Activated naive CD8-positive, alpha-beta T cell treated with anti-CD3 and anti-CD28 coated beads, Interleukin-2, amount 50 U/mL, for 24 hours (primary cell): ENCODE data around the gene FASN.

Source experiments
- ATAC-seq: fragments of 150-1000 bp; cut with Tn5 transposase; one replicate; pipeline ENCODE4 v1.10.0; 2021
- DNase-seq: peaks from one replicate; pipeline ENCODE4 v3.0.0; 2021
- H3K27ac Mint-ChIP-seq: one replicate; pipeline ENCODE4 v1.8.0; 2021; ENCODE audit warnings: mild to moderate bottlenecking, mixed read lengths
- H3K27me3 Mint-ChIP-seq: one replicate; pipeline ENCODE4 v1.8.0; 2021; ENCODE audit warnings: mixed read lengths
- H3K36me3 Mint-ChIP-seq: one replicate; pipeline ENCODE4 v1.8.0; 2021; ENCODE audit warnings: low read depth, mixed read lengths
- H3K4me1 Mint-ChIP-seq: one replicate; pipeline ENCODE4 v1.8.0; 2021; ENCODE audit warnings: mixed read lengths
- H3K4me3 Mint-ChIP-seq: one replicate; pipeline ENCODE4 v1.8.0; 2021; ENCODE audit warnings: mild to moderate bottlenecking, moderate library complexity, mixed read lengths
- H3K9me3 Mint-ChIP-seq: one replicate; pipeline ENCODE4 v1.8.0; 2021; ENCODE audit warnings: mixed read lengths

FASN gene

DNA sequence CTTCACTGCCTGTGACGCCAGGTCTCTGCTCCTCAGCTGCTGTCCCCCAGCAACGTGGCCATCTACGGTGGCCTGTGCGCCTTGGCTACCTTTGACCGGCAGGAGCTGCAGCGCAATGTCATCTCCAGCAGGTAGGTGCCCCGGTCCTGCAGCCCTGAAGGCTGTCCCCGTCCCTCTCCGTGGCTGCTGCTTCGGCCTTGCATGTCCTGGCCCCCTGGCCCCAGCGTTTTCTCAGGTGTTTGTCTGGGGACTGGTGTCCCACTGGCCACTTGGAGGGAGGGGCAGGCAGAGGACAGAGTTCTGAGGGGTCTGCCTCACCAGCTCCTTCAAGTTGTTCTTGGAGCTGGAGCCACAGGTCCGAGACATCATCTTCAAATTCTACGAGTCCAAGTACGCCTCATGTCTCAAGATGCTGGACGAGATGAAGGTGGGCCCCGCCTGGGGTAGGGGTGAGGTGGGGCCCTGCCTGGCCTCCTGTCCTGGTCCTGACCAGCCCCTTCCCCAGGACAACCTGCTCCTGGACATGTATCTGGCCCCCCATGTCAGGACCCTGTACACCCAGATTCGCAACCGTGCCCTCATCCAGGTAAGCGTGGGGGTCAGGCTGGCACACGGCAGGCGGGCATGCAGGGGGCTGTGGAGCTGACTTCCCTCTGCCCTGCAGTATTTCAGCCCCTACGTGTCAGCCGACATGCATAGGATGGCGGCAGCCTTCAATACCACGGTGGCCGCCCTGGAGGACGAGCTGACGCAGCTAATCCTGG lies 41.9 kb downstream of the FASN start:
- Mint-ChIP-seq H3K4me3 (no peak overlapping the region), H3K27ac (no peak overlapping the region), H3K4me1 (peaks cover 11% of the 10 kb centered on the region), H3K27me3 (no peaks in the 10 kb centered on the region), H3K9me3 (no peaks in the 10 kb centered on the region), H3K36me3 (peaks cover 7% of the 10 kb centered on the region)
- DNase-seq, result no peak
- ATAC-seq, result no peak

DNA sequence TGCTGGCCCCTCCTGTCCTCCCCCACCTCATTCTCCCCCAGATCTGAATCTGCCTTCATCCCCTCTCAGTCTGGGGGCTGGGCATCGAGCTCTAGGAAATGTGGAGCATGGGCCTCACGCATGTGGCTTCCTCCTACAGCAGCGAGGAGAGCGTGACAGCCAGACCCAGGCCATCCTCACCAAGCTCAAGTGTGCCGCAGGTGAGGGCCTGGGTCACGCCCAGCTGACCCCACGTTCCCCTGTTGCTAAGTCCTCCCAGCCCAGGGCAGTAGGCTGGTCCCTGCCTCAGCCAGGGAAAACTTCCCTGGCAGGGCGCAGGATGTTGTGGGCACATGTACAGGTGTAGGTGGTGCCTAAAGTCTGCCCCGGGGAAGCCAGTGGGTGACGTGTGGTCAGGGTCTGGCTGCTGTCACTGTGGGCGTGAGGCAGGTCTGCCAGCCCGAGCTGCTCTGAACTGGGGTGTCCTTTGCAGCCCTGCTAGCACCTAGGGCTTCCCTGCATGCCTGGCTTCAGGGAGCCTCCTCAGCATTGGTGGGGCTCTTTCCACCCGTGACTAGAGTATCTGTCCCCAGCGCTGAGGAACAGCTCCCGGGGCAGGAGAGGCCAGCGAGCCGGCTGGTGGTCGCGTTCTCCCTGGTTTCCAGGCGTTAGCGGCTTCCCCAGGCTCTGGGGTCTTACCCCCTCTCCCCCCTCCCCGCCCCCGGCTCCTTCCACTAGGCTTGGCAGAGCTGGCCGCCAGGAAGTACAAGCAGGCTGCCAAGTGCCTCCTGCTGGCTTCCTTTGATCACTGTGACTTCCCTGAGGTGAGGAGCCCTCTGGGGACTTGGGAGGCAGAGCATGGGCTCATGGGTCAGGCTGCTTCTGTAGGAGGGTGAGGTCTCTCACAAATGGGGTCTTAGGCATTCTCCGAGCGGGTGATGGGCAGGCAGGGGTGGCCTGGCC lies 42.7 kb downstream of the FASN start:
- ATAC-seq (no peak), DNase-seq (no peak)
- no peak overlapping the region for H3K4me3 Mint-ChIP-seq
- no peaks in the 10 kb centered on the region for H3K27me3 Mint-ChIP-seq
- no peaks in the 10 kb centered on the region for H3K9me3 Mint-ChIP-seq
- H3K4me1 Mint-ChIP-seq, result peaks cover 17% of the 10 kb centered on the region
- H3K36me3 Mint-ChIP-seq, result peaks cover 7% of the 10 kb centered on the region
- no peak overlapping the region for H3K27ac Mint-ChIP-seq

DNA sequence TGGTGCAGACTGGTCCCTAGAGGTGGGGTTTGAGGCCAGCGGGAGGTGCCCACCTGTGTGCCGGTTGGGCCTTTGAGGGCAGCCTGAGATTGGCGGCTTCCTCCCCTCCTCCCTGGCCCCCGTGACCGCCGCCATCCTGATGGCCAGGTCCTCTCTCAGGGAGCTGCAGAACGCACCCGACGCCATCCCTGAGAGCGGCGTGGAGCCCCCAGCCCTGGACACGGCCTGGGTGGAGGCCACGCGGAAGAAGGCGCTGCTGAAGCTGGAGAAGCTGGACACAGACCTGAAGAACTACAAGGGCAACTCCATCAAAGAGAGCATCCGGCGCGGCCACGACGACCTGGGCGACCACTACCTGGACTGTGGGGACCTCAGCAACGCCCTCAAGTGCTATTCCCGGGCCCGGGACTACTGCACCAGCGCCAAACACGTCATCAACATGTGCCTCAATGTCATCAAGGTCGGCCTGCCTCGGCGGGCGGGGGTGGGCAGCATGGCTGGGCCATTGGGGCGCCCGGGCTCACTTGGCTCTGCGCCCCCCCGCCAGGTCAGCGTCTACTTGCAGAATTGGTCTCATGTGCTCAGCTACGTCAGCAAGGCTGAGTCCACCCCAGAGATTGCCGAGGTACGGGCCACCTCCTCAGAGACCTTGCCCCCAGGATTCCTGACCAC lies 43.5 kb downstream of the FASN start:
- no peak for ATAC-seq
- peaks cover 5% of the 10 kb centered on the region for H3K36me3 Mint-ChIP-seq
- no peak overlapping the region for H3K27ac Mint-ChIP-seq
- H3K27me3 Mint-ChIP-seq, result no peaks in the 10 kb centered on the region
- DNase-seq, result no peak
- no peaks in the 10 kb centered on the region for H3K9me3 Mint-ChIP-seq
- H3K4me1 Mint-ChIP-seq, result peaks cover 18% of the 10 kb centered on the region
- no peak overlapping the region for H3K4me3 Mint-ChIP-seq

DNA sequence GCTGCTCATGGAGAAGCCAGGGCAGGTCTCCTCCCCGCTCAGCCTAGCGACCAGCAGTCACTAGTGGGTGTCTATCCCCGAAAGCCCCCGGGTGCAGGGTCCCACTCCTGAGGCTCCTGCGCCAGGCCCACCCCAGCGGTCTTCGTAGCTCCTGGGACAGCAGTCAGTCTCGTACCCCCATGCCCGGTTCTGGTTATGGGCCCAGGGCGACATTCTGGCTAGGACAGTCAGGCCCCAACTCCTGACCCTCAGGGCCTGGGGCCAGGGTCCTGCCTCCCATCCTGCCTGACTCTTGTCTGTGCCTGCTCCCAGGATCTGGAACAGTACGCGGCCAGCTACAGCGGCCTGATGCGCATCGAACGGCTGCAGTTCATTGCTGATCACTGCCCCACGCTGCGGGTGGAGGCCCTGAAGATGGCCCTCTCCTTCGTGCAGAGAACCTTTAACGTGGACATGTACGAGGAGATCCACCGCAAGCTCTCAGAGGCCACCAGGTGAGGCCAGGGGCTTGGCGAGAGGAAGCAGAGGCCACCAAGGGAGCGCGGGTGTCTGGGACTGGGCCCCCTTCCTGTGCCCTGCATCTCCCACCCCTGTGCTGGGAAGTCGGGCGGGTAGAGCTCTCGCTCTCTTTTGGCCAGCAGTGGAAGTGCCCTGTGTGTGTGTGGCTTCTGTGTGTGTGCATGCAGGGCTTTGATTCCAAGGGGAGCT lies 44.3 kb downstream of the FASN start:
- ATAC-seq, result no peak
- Mint-ChIP-seq H3K4me3 (peak overlapping the region; percentile 81), H3K27ac (peak overlapping the region; percentile 39), H3K9me3 (no peaks in the 10 kb centered on the region), H3K27me3 (no peaks in the 10 kb centered on the region), H3K4me1 (peaks cover 18% of the 10 kb centered on the region), H3K36me3 (peaks cover 5% of the 10 kb centered on the region)
- DNase-seq, result no peak

DNA sequence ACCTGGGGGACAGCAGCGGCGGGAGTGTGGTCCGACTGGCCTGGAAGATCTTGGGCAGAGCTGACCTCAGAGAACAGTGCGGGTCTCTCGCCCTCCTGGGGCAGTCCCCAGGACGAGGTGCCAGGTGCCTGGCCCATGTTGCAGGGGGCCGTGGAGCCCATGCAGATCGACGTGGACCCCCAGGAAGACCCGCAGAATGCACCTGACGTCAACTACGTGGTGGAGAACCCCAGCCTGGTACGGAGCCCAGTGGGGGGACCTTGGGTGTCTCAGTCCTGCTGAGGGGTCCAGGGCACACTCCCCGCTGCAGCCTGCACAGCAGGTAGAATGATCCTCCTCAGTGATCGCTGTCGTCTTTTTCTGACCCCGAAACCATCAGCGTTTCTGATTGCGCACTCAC lies 44.9 kb downstream of the FASN start:
- H3K27me3 Mint-ChIP-seq, result no peaks in the 10 kb centered on the region
- peaks cover 5% of the 10 kb centered on the region for H3K36me3 Mint-ChIP-seq

DNA sequence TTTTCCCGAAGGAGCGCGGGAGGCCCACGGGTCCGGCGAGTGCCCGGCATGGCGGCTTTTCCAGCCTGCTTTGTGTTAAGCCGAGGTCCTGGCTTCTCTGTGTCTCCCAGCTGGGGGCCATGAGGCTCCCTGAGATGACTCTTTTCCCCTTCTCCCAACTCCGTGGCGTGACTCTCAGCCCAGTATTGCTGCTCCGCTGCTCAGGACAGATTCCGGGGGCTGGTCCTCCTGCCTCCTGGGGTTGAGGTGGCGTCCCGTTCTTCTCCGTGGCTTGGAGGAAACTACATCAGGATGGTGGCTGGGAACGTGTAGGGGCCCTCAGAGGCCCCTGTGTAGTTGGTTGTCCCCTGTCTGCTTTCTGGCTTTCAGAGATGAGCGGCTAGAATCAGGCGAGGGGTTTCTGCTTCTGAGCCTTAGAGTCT lies 45.4 kb downstream of the FASN start:
- H3K4me3 Mint-ChIP-seq, result peak overlapping the region; percentile 81
- peak overlapping the region; percentile 46 for H3K27ac Mint-ChIP-seq
- H3K36me3 Mint-ChIP-seq, result peaks cover 2% of the 10 kb centered on the region
- DNase-seq, result no peak
- peaks cover 18% of the 10 kb centered on the region for H3K4me1 Mint-ChIP-seq
- ATAC-seq, result no peak
- no peaks in the 10 kb centered on the region for H3K9me3 Mint-ChIP-seq
- no peaks in the 10 kb centered on the region for H3K27me3 Mint-ChIP-seq

More for the DNA sequence above, 44.9 kb downstream of the FASN start:
- H3K9me3 Mint-ChIP-seq, result no peaks in the 10 kb centered on the region
- ATAC-seq (no peak), DNase-seq (no peak)
- peaks cover 18% of the 10 kb centered on the region for H3K4me1 Mint-ChIP-seq
- peak overlapping the region; percentile 39 for H3K27ac Mint-ChIP-seq
- peak overlapping the region; percentile 81 for H3K4me3 Mint-ChIP-seq

DNA sequence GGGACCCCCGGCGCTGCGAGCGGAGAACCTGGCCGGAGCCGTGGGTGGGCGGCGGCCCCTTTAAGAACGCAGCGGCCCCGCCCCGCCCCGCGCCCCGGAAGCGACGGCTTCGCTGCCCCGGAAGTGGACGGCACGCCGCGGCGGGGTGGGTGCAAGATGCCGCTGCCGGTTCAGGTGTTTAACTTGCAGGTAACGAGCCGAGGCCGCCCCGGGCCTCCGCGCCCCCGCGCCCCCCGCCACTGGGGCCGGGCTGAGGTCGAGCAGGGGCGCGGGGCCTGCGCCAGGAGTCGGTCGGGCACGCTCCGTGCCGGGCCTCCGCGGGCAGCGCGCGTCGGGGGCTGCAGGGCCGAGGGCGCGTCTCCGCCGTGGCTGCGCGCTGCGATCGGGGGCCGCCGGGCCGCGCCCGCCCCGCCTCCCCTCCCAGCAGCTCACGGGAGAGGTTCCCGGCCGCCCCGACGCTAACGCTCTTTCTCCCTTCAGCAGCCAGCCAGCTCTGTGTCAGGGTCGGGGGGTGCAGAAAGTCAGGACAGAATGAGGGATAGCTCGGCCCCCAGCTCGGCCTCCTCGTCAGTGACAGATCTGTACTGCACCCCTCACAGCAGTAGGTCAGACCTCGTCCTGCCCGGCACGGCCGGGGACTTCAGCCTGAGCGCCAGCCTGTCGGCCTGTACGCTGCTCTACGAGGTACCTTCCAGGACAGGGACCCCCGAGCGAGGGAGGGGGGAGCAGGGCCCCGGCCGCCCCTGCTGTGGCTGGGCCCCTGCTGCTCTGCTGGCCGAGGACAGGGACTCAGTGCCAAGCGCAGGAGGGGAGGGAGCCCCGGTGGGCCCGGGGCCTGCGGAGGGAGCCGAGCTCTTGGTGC lies 46.0 kb downstream of the FASN start, which contains the start of the genes GPS1 and RFNG:
TSS of gene GPS1 (plus strand) at position 123 of the 862 bp plus-strand sequence. CDS start at position 157, 34 bp downstream.
TSS of gene RFNG (minus strand) at position 36 of the 862 bp plus-strand sequence. CDS start 45 bp downstream, outside the sequence.
- ATAC-seq (peak; percentile 76), DNase-seq (peak; percentile 91)
- H3K4me1 Mint-ChIP-seq, result peaks cover 18% of the 10 kb centered on the region
- H3K27me3 Mint-ChIP-seq, result no peaks in the 10 kb centered on the region
- H3K27ac Mint-ChIP-seq, result peak within 1 kb of the TSS; percentile 46
- no peaks in the 10 kb centered on the region for H3K9me3 Mint-ChIP-seq
- H3K4me3 Mint-ChIP-seq, result peak within 1 kb of the TSS; percentile 81
- H3K36me3 Mint-ChIP-seq, result peaks cover 2% of the 10 kb centered on the region

DNA sequence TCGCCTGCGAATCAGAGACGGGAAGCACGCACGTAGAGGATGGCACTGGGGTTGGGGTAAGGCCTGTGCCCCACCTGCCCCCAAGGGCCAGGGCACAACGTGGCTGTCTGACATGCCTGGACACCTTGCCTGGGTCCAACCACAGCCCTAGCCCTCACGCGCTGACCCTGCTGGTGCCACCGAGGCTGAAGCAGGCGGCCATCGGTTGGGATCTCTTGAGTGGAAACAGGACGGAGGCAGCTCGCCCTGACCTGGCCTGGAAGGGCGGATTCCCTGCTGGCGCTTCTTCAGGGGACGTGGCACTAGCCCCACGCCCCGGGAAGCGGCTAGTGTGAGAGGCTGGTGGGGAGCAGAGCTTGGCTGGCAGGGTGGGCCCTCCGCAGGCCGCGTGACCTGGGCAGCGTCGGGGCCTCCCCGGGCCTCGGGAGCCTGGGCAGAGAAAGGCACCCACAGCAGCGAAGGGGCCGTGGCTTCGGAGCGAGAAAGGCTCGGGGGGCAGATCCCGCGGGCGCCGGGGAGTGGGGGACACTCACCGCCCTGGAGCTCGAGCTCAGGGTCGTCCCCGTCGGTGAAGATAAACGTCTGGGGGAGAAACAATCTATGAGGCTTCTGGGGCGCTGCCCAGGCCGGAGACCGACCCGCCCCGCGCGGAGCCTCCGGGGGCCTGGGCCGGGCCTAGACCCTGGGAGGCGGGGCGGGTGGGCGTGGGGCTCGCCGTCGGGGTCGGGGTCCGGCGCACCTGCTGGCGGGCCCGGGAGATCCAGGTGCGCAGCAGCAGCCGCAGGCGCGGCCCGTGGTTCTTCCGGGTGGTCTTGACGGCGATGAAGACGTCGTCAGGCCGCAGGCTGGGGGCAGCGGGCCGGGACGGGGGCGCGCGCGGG lies 47.0 kb downstream of the FASN start:
- Mint-ChIP-seq H3K36me3 (peaks cover under 1% of the 10 kb centered on the region), H3K27me3 (no peaks in the 10 kb centered on the region), H3K4me1 (peaks cover 18% of the 10 kb centered on the region), H3K27ac (peak overlapping the region; percentile 39), H3K4me3 (peak overlapping the region; percentile 77), H3K9me3 (no peaks in the 10 kb centered on the region)
- ATAC-seq (no peak), DNase-seq (no peak)

DNA sequence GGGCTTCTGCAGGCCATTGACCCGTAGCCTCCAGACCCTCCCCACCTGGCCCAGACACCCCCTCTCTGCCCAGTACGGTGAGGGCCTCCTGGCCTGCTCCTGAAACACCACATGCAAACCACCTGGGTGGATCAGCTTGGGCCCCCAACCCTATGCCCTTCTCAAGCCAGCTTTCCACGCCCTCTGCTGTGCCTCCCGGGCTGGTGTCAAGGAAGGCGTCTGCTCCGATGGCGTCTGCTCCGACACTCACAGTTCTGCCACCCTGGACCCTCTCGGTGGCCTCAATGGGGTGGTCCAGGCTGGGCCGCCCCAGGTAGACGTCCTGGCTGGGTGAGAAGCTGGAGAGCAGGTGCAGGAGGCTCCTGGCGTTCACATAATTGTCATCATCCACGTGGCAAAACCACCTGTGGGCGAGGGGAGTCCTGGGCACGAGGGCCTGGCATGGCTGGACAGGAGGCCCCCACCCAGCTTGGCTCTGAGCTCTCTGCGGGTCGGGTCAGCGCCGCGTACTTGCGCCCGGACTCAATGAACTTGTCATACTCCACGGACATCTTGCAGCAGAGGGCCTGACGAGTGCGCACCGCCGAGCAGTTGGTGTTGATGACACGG lies 47.8 kb downstream of the FASN start:
- DNase-seq, result no peak
- Mint-ChIP-seq H3K27ac (no peak overlapping the region), H3K4me1 (peaks cover 18% of the 10 kb centered on the region), H3K4me3 (peak overlapping the region; percentile 77), H3K36me3 (no peaks in the 10 kb centered on the region), H3K27me3 (no peaks in the 10 kb centered on the region), H3K9me3 (no peaks in the 10 kb centered on the region)
- ATAC-seq, result no peak

DNA sequence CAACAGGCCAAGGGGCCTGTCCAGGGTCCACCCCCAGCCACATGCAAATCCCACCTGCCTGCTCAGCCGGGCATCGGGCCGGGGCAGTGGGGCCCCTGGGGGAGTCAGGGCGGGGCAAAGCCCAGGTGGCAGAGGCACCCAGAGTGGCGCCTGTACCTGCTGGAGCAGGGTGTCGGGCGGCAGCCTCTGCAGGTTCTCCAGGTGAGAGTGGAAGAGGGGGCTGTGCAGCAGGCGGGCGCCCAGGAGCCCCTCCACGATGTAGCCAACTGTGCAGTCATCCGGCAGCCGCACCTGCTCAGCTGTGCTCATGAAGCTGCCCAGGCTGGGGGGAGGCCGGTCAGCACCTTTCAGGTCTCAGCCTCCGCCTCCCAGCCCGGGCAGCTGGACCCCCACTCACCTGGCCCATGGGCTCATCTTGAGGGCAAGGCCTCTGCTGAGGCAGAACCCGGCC lies 48.5 kb downstream of the FASN start:
- no peak for ATAC-seq
- no peak overlapping the region for H3K4me3 Mint-ChIP-seq
- DNase-seq, result no peak
- no peaks in the 10 kb centered on the region for H3K36me3 Mint-ChIP-seq
- H3K27me3 Mint-ChIP-seq, result no peaks in the 10 kb centered on the region
- H3K4me1 Mint-ChIP-seq, result peaks cover 18% of the 10 kb centered on the region
- no peak overlapping the region for H3K27ac Mint-ChIP-seq
- H3K9me3 Mint-ChIP-seq, result no peaks in the 10 kb centered on the region

DNA sequence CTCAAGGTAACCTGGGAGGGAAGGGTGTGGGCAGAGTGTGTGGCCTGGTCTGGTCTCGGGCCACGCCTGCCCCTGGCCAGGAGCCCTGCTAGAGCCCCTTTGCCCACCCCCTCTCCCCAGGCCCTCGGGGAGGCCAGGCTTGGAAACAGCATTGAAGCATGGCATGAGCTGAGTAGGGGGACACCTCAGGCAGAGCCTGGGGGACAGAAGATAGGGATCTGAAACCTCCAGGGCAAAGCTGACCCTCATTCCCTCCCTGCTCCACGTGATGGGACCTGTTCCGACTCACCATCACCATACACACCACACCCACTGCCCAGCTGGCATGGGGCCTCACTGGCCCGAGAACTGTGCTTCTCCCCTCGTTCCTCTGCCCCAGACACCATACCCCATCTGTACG lies 48.9 kb downstream of the FASN start:
- Mint-ChIP-seq H3K4me1 (peaks cover 18% of the 10 kb centered on the region), H3K4me3 (no peak overlapping the region), H3K9me3 (no peaks in the 10 kb centered on the region), H3K27me3 (no peaks in the 10 kb centered on the region), H3K36me3 (no peaks in the 10 kb centered on the region), H3K27ac (no peak overlapping the region)
- ATAC-seq (no peak), DNase-seq (no peak)

DNA sequence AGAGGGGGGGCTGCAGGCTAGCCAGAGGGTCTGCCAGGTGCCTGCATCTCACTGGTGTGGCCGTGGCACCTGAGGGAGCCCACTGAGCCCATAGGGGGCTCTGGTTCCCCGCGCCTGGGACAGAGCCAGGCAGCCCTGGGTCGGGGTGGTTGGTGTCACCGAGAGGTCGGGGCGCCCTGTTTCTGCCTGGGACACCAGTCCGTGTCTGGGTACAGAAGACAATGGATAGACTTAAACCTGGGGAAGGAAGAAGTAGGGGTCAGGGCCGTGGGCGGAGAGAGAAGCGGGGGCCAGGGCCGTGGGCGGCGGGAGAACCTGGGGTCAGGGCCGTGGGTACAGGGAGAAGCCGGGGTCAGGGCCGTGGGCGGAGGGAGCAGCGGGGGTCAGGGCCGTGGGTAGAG lies 49.5 kb downstream of the FASN start:
- H3K27me3 Mint-ChIP-seq, result no peaks in the 10 kb centered on the region

More for the DNA sequence above, 49.5 kb downstream of the FASN start:
- no peak for DNase-seq
- ATAC-seq, result no peak
- no peaks in the 10 kb centered on the region for H3K9me3 Mint-ChIP-seq
- peaks cover 16% of the 10 kb centered on the region for H3K4me1 Mint-ChIP-seq
- no peaks in the 10 kb centered on the region for H3K36me3 Mint-ChIP-seq
- H3K27ac Mint-ChIP-seq, result no peak overlapping the region
- no peak overlapping the region for H3K4me3 Mint-ChIP-seq
